NCI-H82 (cell line): ENCODE measurements around the gene HOXA3.

Source experiments
- DNase-seq: peaks from one replicate; lab custom pipeline; 2025; lab: John Stamatoyannopoulos, UW

The HOXA3 gene

GRCh38 chr7:27088002-27088922 is 64.1 kb downstream of the HOXA3 start:
- DNase-seq: no peak

- no peak for DNase-seq
Measured at GRCh38 chr7:27083646-27084045, 68.7 kb downstream of the HOXA3 start.

- no peak for DNase-seq
Measured at GRCh38 chr7:27082171-27082570, 70.2 kb downstream of the HOXA3 start.

- DNase-seq: no peak
Measured at GRCh38 chr7:27080844-27081436, 71.4 kb downstream of the HOXA3 start.

GRCh38 chr7:27079234-27079975 is 73.0 kb downstream of the HOXA3 start:
- no peak for DNase-seq

GRCh38 chr7:27078616-27079233 is 73.7 kb downstream of the HOXA3 start:
- no peak for DNase-seq

GRCh38 chr7:27073076-27073475 is 79.3 kb downstream of the HOXA3 start:
- DNase-seq: no peak

GRCh38 chr7:27071622-27072390 is 80.6 kb downstream of the HOXA3 start:
- peak; percentile 34 for DNase-seq

- DNase-seq: no peak
Measured at GRCh38 chr7:27068259-27068658, 84.1 kb downstream of the HOXA3 start.

- no peak for DNase-seq
Measured at GRCh38 chr7:27066148-27066547, 86.2 kb downstream of the HOXA3 start.

- no peak for DNase-seq
Measured at GRCh38 chr7:27065709-27066108, 86.7 kb downstream of the HOXA3 start.

- DNase-seq: no peak
Measured at GRCh38 chr7:27064661-27065060, 87.7 kb downstream of the HOXA3 start.

GRCh38 chr7:27064159-27064558 is 88.2 kb downstream of the HOXA3 start:
- no peak for DNase-seq

- DNase-seq: no peak
Measured at GRCh38 chr7:27062946-27063345, 89.4 kb downstream of the HOXA3 start.
